ENCODE measurements around the gene ANKRD34A.
"Not testable (repeated sequence)": the region's sequence is repeated elsewhere in the genome, so short reads cannot be mapped to it uniquely, and the experiment has no call there.

ANKRD34A gene

DNA sequence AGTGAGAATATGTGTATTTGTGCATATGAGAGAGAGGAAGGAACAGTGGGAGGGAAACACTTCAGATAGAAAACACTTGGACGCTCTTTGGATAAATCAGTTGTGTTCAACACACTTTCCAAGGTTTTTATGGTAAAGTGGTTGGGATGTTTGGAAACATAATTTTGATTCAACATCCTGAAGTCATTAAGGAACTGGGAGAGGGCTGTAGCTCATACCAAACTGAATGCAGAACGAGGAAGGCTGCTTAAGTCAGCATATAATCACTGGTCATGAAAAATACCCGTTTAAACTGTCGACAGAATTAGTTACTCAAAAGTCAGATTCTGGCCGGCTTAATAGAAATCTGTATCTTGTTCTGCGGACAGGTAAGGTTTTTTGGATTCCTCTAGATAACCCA, 21.5 kb downstream of the ANKRD34A start:
- no peak for DNase-seq

- DNase-seq, result no peak
Observed at GRCh38 chr1:145942405-145942804, 22.0 kb downstream of the ANKRD34A start.

- no peak for DNase-seq
Observed at GRCh38 chr1:145937436-145937835, 26.9 kb downstream of the ANKRD34A start.

- DNase-seq, result no peak
Observed at GRCh38 chr1:145936247-145936646, 28.1 kb downstream of the ANKRD34A start.

DNA sequence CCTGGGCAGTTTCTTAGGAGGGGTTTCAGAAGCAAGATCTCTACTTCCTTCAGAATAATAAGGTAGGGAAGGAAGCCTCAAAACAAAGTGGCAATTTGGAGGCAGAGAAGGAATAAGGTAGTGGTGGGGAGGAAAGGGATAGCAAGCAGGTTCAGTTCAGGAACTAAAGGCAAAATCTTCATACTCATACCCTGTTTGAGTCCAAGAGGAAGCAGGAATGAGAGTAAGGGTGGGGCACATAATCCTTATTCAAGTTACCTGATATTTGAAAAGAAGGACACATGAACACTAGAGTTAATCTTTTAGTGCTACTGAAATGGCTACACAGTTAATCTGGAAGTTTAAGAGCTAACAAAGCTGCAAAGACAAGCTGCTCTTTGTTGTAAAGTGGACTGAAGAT, 28.7 kb downstream of the ANKRD34A start:
- no peak for DNase-seq

GRCh38 chr1:145932522-145933009, 31.8 kb downstream of the ANKRD34A start:
- DNase-seq, result peak; percentile 47 to 59

GRCh38 chr1:145927916-145928643, 36.3 kb downstream of the ANKRD34A start:
- no peak for DNase-seq

GRCh38 chr1:145927063-145927886, 37.1 kb downstream of the ANKRD34A start, which contains the start of gene RBM8A:
Gene RBM8A, minus strand, starts transcription at chr1:145927484. Its CDS starts 58 bp downstream, at chr1:145927426.
- DNase-seq, result peak; percentile 98 to 99

- DNase-seq, result no peak
Observed at GRCh38 chr1:145926686-145927062, 37.7 kb downstream of the ANKRD34A start.

DNA sequence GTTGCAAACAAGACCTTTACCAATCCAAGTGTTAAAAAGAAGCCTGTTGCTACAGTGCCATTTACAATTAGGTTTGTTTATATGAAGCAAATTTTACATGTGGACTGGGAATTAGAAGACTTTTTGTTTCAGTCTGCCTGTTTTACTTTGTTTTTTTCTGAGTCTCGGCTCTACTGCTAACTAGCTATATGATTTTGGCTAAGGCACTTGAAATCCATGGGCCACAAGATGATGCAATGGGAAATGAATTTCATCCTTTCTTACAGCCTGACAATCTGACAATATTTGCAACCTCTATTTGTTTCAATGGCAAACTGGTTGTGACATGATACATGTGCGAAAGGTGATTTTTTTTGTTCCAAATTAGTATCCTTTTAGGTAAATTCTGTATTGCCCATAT, 42.1 kb downstream of the ANKRD34A start:
- DNase-seq, result no peak

GRCh38 chr1:145920297-145920696, 44.1 kb downstream of the ANKRD34A start:
- DNase-seq, result not testable (repeated sequence)

- DNase-seq, result peak; percentile 15 to 29
Observed at GRCh38 chr1:145918992-145919939, 45.1 kb downstream of the ANKRD34A start.

DNA sequence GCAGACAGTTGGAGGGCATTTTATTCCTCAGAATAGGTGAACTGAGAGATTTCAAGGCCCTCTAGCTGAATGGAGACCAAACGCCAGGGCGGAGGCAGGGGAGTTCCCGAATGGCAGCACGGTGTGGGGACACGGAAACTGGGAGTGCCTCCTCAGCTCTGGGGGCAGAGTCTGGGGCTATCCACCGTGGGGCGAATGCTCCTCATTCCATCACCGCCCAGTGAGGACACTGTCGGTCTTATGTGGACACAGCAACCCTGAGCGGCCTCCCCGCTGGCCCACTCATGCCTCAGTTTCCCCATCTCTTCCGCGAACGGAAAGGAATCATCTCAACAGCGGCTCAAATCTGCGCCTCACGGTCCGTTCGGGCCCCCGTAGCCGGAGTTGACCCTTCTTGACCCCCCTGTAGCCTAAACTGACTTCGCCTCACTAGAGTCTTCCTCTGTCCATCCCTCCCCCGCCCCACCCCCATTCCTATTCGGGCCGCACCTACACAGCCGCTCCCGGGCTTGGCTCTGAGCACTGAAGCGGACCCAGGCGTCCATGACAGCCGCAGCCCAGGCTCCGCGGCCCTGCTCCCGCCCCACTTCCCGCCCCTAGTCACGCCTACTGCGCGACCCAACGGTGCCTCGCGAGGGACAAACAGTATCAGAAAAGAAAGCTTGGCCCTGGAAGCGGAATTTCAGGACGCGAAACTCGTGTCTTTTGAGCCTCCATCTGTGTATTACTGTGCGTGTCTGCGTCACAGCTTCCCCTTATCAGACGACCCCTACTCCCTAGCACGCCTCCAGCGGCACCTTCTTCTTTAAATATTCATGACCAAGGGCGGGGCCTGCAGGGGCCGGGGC, 46.0 kb downstream of the ANKRD34A start, which contains the start of gene PEX11B:
Gene PEX11B (minus strand): TSS at position 574 of the 848 bp plus-strand sequence. CDS start 29 bp downstream, at position 545.
- peak; percentile 95 for DNase-seq

GRCh38 chr1:145917595-145917994, 46.8 kb downstream of the ANKRD34A start:
- no peak for DNase-seq

DNA sequence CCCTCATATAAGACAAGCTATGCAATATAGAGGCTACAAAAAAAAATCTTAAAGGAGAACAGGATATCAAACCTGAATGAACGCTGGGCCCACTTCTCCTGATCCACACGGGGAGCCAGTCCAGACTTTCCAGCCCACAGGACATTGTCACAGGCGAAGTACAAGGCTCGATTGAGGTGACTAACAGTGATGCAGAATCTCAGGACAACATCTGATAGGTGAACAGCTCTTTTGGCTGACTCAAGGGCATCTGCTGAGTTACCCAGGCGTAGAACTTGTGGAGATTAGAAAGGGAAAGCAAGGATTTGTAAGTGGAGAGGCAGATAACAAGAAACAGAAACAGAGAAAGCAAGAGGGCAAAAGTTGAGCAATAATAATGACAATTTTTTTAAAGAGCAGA, 47.6 kb downstream of the ANKRD34A start:
- DNase-seq, result no peak

DNA sequence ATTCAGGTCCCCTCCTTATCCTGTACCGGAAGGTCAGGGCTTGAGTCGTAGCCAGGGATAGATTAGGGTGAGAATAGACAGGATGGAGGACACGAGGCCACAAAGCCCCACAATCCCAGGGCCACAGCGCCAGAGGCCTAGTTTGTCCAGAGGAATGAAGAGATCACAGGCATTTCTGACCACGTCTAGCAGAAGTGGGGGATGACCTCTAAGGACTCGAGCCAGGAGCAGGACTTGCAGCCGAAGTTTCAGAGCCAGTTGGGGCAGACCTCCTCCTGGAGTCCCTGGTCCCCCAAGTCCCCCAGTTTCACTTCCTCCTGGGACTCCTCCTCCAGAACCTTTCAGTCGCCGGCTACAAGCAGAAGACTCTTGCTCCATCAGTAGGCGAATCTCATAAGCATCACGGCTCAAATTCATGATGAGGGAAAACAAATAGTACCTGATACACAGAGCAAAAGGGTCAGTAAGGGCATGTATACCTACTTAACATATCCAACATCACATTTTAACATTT, 52.2 kb downstream of the ANKRD34A start:
- DNase-seq, result no peak

All from CD4-positive, alpha-beta T cell treated with Interleukin-4 for 1 hour (primary cell).